Mammary epithelial cell (primary cell): ENCODE measurements around the gene ADNP2.

Experiments
- CTCF ChIP-seq, 2 donors: IDR thresholded peaks in 1 of 2; conservative IDR thresholded peaks in 1 of 2; 2 replicates each; pipeline ENCODE4 v1.5.1; 2011 to 2012; ENCODE audit warnings: inconsistent platforms in 2 of 2, low read length in 2 of 2, mild to moderate bottlenecking in 2 of 2, control low read depth in 1 of 2, low read depth in 1 of 2; ENCODE audit not compliant: insufficient read depth in 1 of 2; ENCODE audit errors: extremely low read depth in 1 of 2
- EZH2 ChIP-seq: IDR thresholded peaks from 2 replicates; pipeline ENCODE4 v1.6.1; 2012; ENCODE audit warnings: low read length, inconsistent platforms, borderline replicate concordance

- TF ChIP-seq EZH2, result no peak
- TF ChIP-seq CTCF (conservative IDR thresholded peaks at IDR 0.05 in 1 of 2, IDR thresholded peaks at IDR 0.05 in 1 of 2; ENCODE audit: extremely low read depth in 1 of 2, insufficient read depth in 1 of 2, low read depth in 1 of 2, low read length in 2 of 2), result no peak
Observed at GRCh38 chr18:80168346-80168745, 59.3 kb downstream of the ADNP2 start.
